Trophoblast cell (in vitro differentiated cells and primary cell): Measurements from ENCODE around the gene TMPRSS12.

Experiments used
- DNase-seq, 2 donors: peaks; one replicate each; pipeline ENCODE4 v3.0.0-alpha.2; 2016
- H2AFZ ChIP-seq: 2 replicates; pipeline ENCODE4 v1.6.1; 2013; ENCODE audit warnings: low read length, moderate library complexity, mild to moderate bottlenecking; ENCODE audit not compliant: insufficient read depth, poor library complexity
- H2AK5ac ChIP-seq: 2 replicates; pipeline ENCODE4 v1.6.1; 2013; ENCODE audit warnings: mild to moderate bottlenecking, low read length
- H2BK120ac ChIP-seq: 2 replicates; pipeline ENCODE4 v1.6.1; 2013; ENCODE audit warnings: low read length, mild to moderate bottlenecking, moderate library complexity; ENCODE audit not compliant: insufficient read depth, poor library complexity
- H2BK12ac ChIP-seq: 2 replicates; pipeline ENCODE4 v1.6.1; 2013; ENCODE audit warnings: mild to moderate bottlenecking, low read length, moderate library complexity
- H2BK5ac ChIP-seq: 2 replicates; pipeline ENCODE4 v1.6.1; 2013; ENCODE audit warnings: low read length, low read depth, moderate library complexity, mild to moderate bottlenecking; ENCODE audit not compliant: poor library complexity
- H3K14ac ChIP-seq: 2 replicates; pipeline ENCODE4 v1.6.1; 2013; ENCODE audit warnings: mild to moderate bottlenecking, low read length
- H3K18ac ChIP-seq: 2 replicates; pipeline ENCODE4 v1.6.1; 2013; ENCODE audit warnings: mild to moderate bottlenecking, low read length
- H3K23ac ChIP-seq: 2 replicates; pipeline ENCODE4 v1.6.1; 2013; ENCODE audit warnings: low read length
- H3K27ac ChIP-seq: 2 replicates; pipeline ENCODE4 v1.5.1; 2013; ENCODE audit warnings: low read depth, mild to moderate bottlenecking, inconsistent platforms, low read length, moderate library complexity
- H3K27me3 ChIP-seq: 2 replicates; pipeline ENCODE4 v1.6.1; 2013; ENCODE audit warnings: inconsistent platforms, mild to moderate bottlenecking, low read length, moderate library complexity; ENCODE audit not compliant: insufficient read depth
- H3K36me3 ChIP-seq, 2 experiments: 1 replicate in 1 of 2; 2 replicates in 1 of 2; pipeline ENCODE4 v1.6.1; 2013; ENCODE audit warnings: low read length in 2 of 2, mild to moderate bottlenecking in 2 of 2, moderate library complexity in 1 of 2; ENCODE audit not compliant: insufficient read depth in 2 of 2, control insufficient read depth in 1 of 2
- H3K4ac ChIP-seq: 2 replicates; pipeline ENCODE4 v1.6.1; 2013; ENCODE audit warnings: low read depth, mild to moderate bottlenecking, low read length, moderate library complexity
- H3K4me1 ChIP-seq, 2 experiments: 1 replicate in 1 of 2; 2 replicates in 1 of 2; pipeline ENCODE4 v1.6.1; 2013; ENCODE audit warnings: low read length in 2 of 2, mild to moderate bottlenecking in 2 of 2, moderate library complexity in 1 of 2; ENCODE audit not compliant: insufficient read depth in 2 of 2, control insufficient read depth in 1 of 2
- H3K4me2 ChIP-seq: 2 replicates; pipeline ENCODE4 v1.6.1; 2013; ENCODE audit warnings: inconsistent platforms, mild to moderate bottlenecking, low read length, moderate library complexity
- H3K4me3 ChIP-seq: 2 replicates; pipeline ENCODE4 v1.5.1; 2013; ENCODE audit warnings: mild to moderate bottlenecking, low read depth, low read length, inconsistent platforms
- H3K79me1 ChIP-seq: one replicate; pipeline ENCODE4 v1.6.1; 2013; ENCODE audit warnings: low read length
- H3K79me2 ChIP-seq: 2 replicates; pipeline ENCODE4 v1.6.1; 2013; ENCODE audit warnings: low read length, mild to moderate bottlenecking; ENCODE audit not compliant: control insufficient read depth, insufficient read depth, poor library complexity
- H3K9ac ChIP-seq: 2 replicates; pipeline ENCODE4 v1.6.1; 2013; ENCODE audit warnings: mild to moderate bottlenecking, low read length
- H3K9me3 ChIP-seq: 2 replicates; pipeline ENCODE4 v1.6.1; 2013; ENCODE audit warnings: low read depth, mild to moderate bottlenecking, control low read depth, inconsistent platforms, low read length; ENCODE audit not compliant: insufficient read depth
- H4K12ac ChIP-seq: 2 replicates; pipeline ENCODE4 v1.6.1; 2013; ENCODE audit warnings: low read depth, mild to moderate bottlenecking, low read length, moderate library complexity
- H4K8ac ChIP-seq: 2 replicates; pipeline ENCODE4 v1.6.1; 2013; ENCODE audit warnings: low read depth, mild to moderate bottlenecking, low read length, moderate library complexity
- H4K91ac ChIP-seq: one replicate; pipeline ENCODE4 v1.6.1; 2013; ENCODE audit warnings: low read depth, mild to moderate bottlenecking, low read length, moderate library complexity
- WGBS: extraction: QIAGEN DNeasy Blood & Tissue Kit; methylation state at CpG from one replicate; pipeline ENCODE4 v1.1.7; 2013; ENCODE audit warnings: missing lambda C conversion rate; ENCODE audit not compliant: insufficient read length, insufficient coverage; ENCODE audit errors: extremely low coverage; 5-methylcytosine and 5-hydroxymethylcytosine counted together

Gene TMPRSS12

GRCh38 chr12:50913224-50913623, 70.5 kb downstream of the TMPRSS12 start:
- Histone ChIP-seq H3K18ac (no peak overlapping the region), H4K91ac (no peak overlapping the region), H3K4me2 (no peak overlapping the region), H3K4me3 (no peak overlapping the region), H4K12ac (no peak overlapping the region), H2BK12ac (no peak overlapping the region), H4K8ac (no peak overlapping the region), H3K27ac (no peak overlapping the region), H3K9me3 (peaks cover 21% of the 10 kb centered on the region), H2AK5ac (no peak overlapping the region), H3K23ac (no peak overlapping the region), H3K4ac (no peak overlapping the region), H3K27me3 (no peaks in the 10 kb centered on the region), H3K9ac (no peak overlapping the region), H2AFZ (no peak overlapping the region), H3K79me2 (no peaks in the 10 kb centered on the region), H3K36me3 (peaks cover 0 to 5% of the 10 kb centered on the region in 2 experiments), H2BK5ac (no peak overlapping the region), H2BK120ac (no peak overlapping the region), H3K79me1 (no peaks in the 10 kb centered on the region), H3K4me1 (no peaks in the 10 kb centered on the region), H3K14ac (no peak overlapping the region)
- DNase-seq = no peak
- no CpG with 5 or more reads among the region's 2 CpGs for WGBS

GRCh38 chr12:50914872-50915484, 72.3 kb downstream of the TMPRSS12 start:
- DNase-seq = no peak
- Histone ChIP-seq H3K4ac (no peak overlapping the region), H3K23ac (no peak overlapping the region), H3K4me3 (no peak overlapping the region), H3K79me2 (peaks cover 2% of the 10 kb centered on the region), H3K14ac (no peak overlapping the region), H2BK120ac (no peak overlapping the region), H2BK12ac (no peak overlapping the region), H3K9me3 (peaks cover 21% of the 10 kb centered on the region), H2AFZ (no peak overlapping the region), H3K9ac (no peak overlapping the region), H3K36me3 (peaks cover 0 to 5% of the 10 kb centered on the region in 2 experiments), H3K18ac (no peak overlapping the region), H2AK5ac (no peak overlapping the region), H4K12ac (no peak overlapping the region), H3K79me1 (peaks cover 5% of the 10 kb centered on the region), H3K27me3 (no peaks in the 10 kb centered on the region), H4K91ac (no peak overlapping the region), H3K4me2 (no peak overlapping the region), H3K27ac (no peak overlapping the region), H4K8ac (no peak overlapping the region), H2BK5ac (no peak overlapping the region), H3K4me1 (peaks cover 8% of the 10 kb centered on the region in 2 experiments)
- WGBS = no CpG with 5 or more reads among the region's 6 CpGs

- Histone ChIP-seq H4K91ac (no peak overlapping the region), H4K12ac (no peak overlapping the region), H3K23ac (no peak overlapping the region), H3K79me1 (peaks cover 6% of the 10 kb centered on the region), H3K9ac (no peak overlapping the region), H3K4me3 (no peak overlapping the region), H3K4me1 (peaks cover 8% of the 10 kb centered on the region in 2 experiments), H3K14ac (no peak overlapping the region), H3K9me3 (peaks cover 19% of the 10 kb centered on the region), H2BK12ac (no peak overlapping the region), H2BK5ac (no peak overlapping the region), H3K18ac (no peak overlapping the region), H3K36me3 (peaks cover 0 to 5% of the 10 kb centered on the region in 2 experiments), H4K8ac (no peak overlapping the region), H3K4ac (no peak overlapping the region), H3K4me2 (no peak overlapping the region), H2AK5ac (no peak overlapping the region), H3K27ac (no peak overlapping the region), H2AFZ (no peak overlapping the region), H3K79me2 (peaks cover 2% of the 10 kb centered on the region), H2BK120ac (no peak overlapping the region), H3K27me3 (no peaks in the 10 kb centered on the region)
- WGBS = no CpG with 5 or more reads among the region's 3 CpGs
- DNase-seq = no peak
These were observed 73.6 kb downstream of the TMPRSS12 start for GRCh38 chr12:50916292-50916691.

GRCh38 chr12:50918584-50919316, 76.0 kb downstream of the TMPRSS12 start:
- no CpG with 5 or more reads among the region's 5 CpGs for WGBS

More at GRCh38 chr12:50918584-50919316, 76.0 kb downstream of the TMPRSS12 start:
- Histone ChIP-seq H2AK5ac (no peak overlapping the region), H3K9ac (no peak overlapping the region), H4K8ac (no peak overlapping the region), H4K91ac (no peak overlapping the region), H3K4ac (no peak overlapping the region), H2BK120ac (no peak overlapping the region), H2BK5ac (peak overlapping the region; percentile 38), H3K27ac (no peak overlapping the region), H3K4me2 (no peak overlapping the region), H3K14ac (no peak overlapping the region), H3K9me3 (peaks cover 10% of the 10 kb centered on the region), H3K4me3 (no peak overlapping the region), H2BK12ac (peak overlapping the region; percentile 29), H3K27me3 (no peaks in the 10 kb centered on the region), H3K18ac (no peak overlapping the region), H3K4me1 (peaks cover 13% of the 10 kb centered on the region in 2 experiments), H3K79me1 (peaks cover 13% of the 10 kb centered on the region), H3K36me3 (peaks cover 0 to 5% of the 10 kb centered on the region in 2 experiments), H3K23ac (no peak overlapping the region), H3K79me2 (peaks cover 2% of the 10 kb centered on the region), H4K12ac (no peak overlapping the region), H2AFZ (no peak overlapping the region)
- DNase-seq = no peak
